Fibroblast of lung (primary cell): ENCODE data around the gene GAK. TPM values are rescaled to one million over a fixed set of nuclear protein-coding genes. Genes with fewer than 3 reads are reported as not detected.

Experiments
- DNase-seq, 2 donors: peaks; one replicate each; pipeline versions ENCODE4 v3.0.0 to v3.0.0-alpha.2; 2010; ENCODE audit warnings: low read depth in 2 of 2
- H2AFZ ChIP-seq: 2 replicates; pipeline ENCODE4 v1.5.1; 2012; ENCODE audit warnings: low read length, control low read depth, inconsistent platforms
- H3K27ac ChIP-seq: 2 replicates; pipeline ENCODE4 v1.5.1; 2011; ENCODE audit warnings: low read length, control low read depth; ENCODE audit not compliant: insufficient read depth
- H3K27me3 ChIP-seq: 2 replicates; pipeline ENCODE4 v1.5.1; 2011; ENCODE audit warnings: mild to moderate bottlenecking, low read length; ENCODE audit not compliant: control insufficient read depth, insufficient read depth
- H3K36me3 ChIP-seq: 2 replicates; pipeline ENCODE4 v1.5.1; 2011; ENCODE audit warnings: low read length; ENCODE audit not compliant: control insufficient read depth, insufficient read depth
- H3K4me1 ChIP-seq: 2 replicates; pipeline ENCODE4 v1.5.1; 2011; ENCODE audit warnings: low read length; ENCODE audit not compliant: control insufficient read depth, insufficient read depth; ENCODE audit errors: extremely low read depth
- H3K4me2 ChIP-seq: 2 replicates; pipeline ENCODE4 v1.5.1; 2011; ENCODE audit warnings: low read length, control low read depth; ENCODE audit not compliant: insufficient read depth; ENCODE audit errors: extremely low read depth
- H3K4me3 ChIP-seq, 4 experiments: fragments of 200-600 bp in 1 of 4; sonication (generic) in 1 of 4; replicated peaks in 1 of 4; 2 replicates each; pipeline ENCODE4 v1.5.1; 2011 to 2016; ENCODE audit warnings: low read length in 4 of 4, low read depth in 3 of 4, mild to moderate bottlenecking in 3 of 4, control low read depth in 2 of 4, inconsistent platforms in 1 of 4, mixed read lengths in 1 of 4; ENCODE audit not compliant: insufficient read depth in 1 of 4; ENCODE audit errors: control extremely low read depth in 1 of 4
- H3K79me2 ChIP-seq: 2 replicates; pipeline ENCODE4 v1.5.1; 2012; ENCODE audit warnings: mild to moderate bottlenecking, low read length, inconsistent platforms; ENCODE audit not compliant: control insufficient read depth, insufficient read depth
- H3K9ac ChIP-seq: 2 replicates; pipeline ENCODE4 v1.5.1; 2011; ENCODE audit warnings: mild to moderate bottlenecking, low read length, control low read depth; ENCODE audit not compliant: insufficient read depth
- H3K9me3 ChIP-seq: 2 replicates; pipeline ENCODE4 v1.5.1; 2012; ENCODE audit warnings: low read depth, low read length; ENCODE audit not compliant: control insufficient read depth, insufficient read depth
- H4K20me1 ChIP-seq: 2 replicates; pipeline ENCODE4 v1.5.1; 2011; ENCODE audit warnings: low read length; ENCODE audit not compliant: control insufficient read depth, insufficient read depth; ENCODE audit errors: extremely low read depth
- CTCF ChIP-seq, 2 donors: IDR thresholded peaks in 1 of 2; conservative IDR thresholded peaks in 1 of 2; 1 replicate in 1 of 2; 2 replicates in 1 of 2; pipeline ENCODE4 v1.5.1; 2011 to 2012; ENCODE audit warnings: low read length in 2 of 2, control low read depth in 1 of 2, inconsistent platforms in 1 of 2, low read depth in 1 of 2, mild to moderate bottlenecking in 1 of 2
- EZH2 ChIP-seq: IDR thresholded peaks from 2 replicates; pipeline ENCODE4 v1.5.1; 2012; ENCODE audit warnings: low read length, control low read depth, mild to moderate bottlenecking; ENCODE audit errors: missing control alignments
- polyA plus RNA-seq, 2 donors: library from polyadenylated mRNA; depleted of rRNA in 1 of 2; stranded (reverse) in 1 of 2; unstranded in 1 of 2; fragments of >200 nt; gene quantifications; 2 replicates each; pipeline ENCODE4 v1.2.1, GENCODE V29; 2011 to 2012; ENCODE audit warnings: missing spikeins in 1 of 2
- total RNA-seq: library from RNA; depleted of rRNA; stranded (reverse); fragments of >200 nt; gene quantifications from 2 replicates; pipeline ENCODE4 v1.2.1, GENCODE V29; 2014

Gene GAK
- total and polyA plus RNA-seq, 2 donors (not counting 1 experiment from before 2014, with no cell fraction given), result 10.1 to 48.2 TPM

- no peak for DNase-seq
- peaks cover 13% of the 10 kb centered on the region for H3K36me3 ChIP-seq
Observed at GRCh38 chr4:964346-965025, 32.4 kb upstream of the GAK start.

GRCh38 chr4:963276-964225, 31.4 kb upstream of the GAK start:
- H4K20me1 ChIP-seq, result no peaks in the 10 kb centered on the region
- no peaks in the 10 kb centered on the region for H3K9me3 ChIP-seq
- no peak overlapping the region for H3K4me2 ChIP-seq

More at GRCh38 chr4:964346-965025, 32.4 kb upstream of the GAK start:
- Histone ChIP-seq H3K4me2 (no peak overlapping the region), H2AFZ (no peak overlapping the region), H4K20me1 (no peaks in the 10 kb centered on the region), H3K9ac (no peak overlapping the region), H3K9me3 (no peaks in the 10 kb centered on the region), H3K4me1 (no peaks in the 10 kb centered on the region), H3K27ac (no peak overlapping the region), H3K4me3 (no peak overlapping the region), H3K27me3 (no peaks in the 10 kb centered on the region), H3K79me2 (no peaks in the 10 kb centered on the region)
- no peak for TF ChIP-seq EZH2
- TF ChIP-seq CTCF (conservative IDR thresholded peaks at IDR 0.05 in 1 of 2, IDR thresholded peaks at IDR 0.05 in 1 of 2; ENCODE audit: low read depth in 1 of 2, low read length in 2 of 2), result no peak

More at GRCh38 chr4:963276-964225, 31.4 kb upstream of the GAK start:
- Histone ChIP-seq H3K4me3 (no peak overlapping the region), H3K79me2 (no peaks in the 10 kb centered on the region), H3K4me1 (no peaks in the 10 kb centered on the region), H3K27me3 (no peaks in the 10 kb centered on the region), H2AFZ (no peak overlapping the region), H3K9ac (no peak overlapping the region), H3K36me3 (peaks cover 17% of the 10 kb centered on the region), H3K27ac (no peak overlapping the region)
- DNase-seq, result no peak
- no peak for TF ChIP-seq CTCF (conservative IDR thresholded peaks at IDR 0.05 in 1 of 2, IDR thresholded peaks at IDR 0.05 in 1 of 2; ENCODE audit: low read depth in 1 of 2, low read length in 2 of 2)
- TF ChIP-seq EZH2, result no peak
